ENCODE results near the gene SLC44A3.

DNA sequence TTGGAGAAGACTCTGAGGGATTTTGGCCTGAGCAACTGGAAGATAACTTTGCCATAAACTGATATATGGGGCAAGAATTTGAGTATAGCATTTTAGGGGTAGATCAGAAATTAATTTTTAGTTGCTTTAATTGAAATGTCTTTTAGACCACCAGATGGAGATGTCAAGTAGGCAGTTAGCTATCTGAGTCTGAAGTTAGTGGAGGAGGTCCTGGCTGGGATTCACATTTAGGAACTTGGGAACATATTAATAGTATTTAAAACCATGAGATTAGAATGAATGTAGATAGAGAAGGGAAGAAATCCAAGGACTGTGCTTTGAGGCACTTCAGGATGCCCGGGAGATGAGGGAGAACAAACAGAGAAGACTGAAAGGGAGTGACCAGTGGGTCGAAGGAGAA lies 32.6 kb downstream of the SLC44A3 start:
- TF ChIP-seq, protein P1, sequence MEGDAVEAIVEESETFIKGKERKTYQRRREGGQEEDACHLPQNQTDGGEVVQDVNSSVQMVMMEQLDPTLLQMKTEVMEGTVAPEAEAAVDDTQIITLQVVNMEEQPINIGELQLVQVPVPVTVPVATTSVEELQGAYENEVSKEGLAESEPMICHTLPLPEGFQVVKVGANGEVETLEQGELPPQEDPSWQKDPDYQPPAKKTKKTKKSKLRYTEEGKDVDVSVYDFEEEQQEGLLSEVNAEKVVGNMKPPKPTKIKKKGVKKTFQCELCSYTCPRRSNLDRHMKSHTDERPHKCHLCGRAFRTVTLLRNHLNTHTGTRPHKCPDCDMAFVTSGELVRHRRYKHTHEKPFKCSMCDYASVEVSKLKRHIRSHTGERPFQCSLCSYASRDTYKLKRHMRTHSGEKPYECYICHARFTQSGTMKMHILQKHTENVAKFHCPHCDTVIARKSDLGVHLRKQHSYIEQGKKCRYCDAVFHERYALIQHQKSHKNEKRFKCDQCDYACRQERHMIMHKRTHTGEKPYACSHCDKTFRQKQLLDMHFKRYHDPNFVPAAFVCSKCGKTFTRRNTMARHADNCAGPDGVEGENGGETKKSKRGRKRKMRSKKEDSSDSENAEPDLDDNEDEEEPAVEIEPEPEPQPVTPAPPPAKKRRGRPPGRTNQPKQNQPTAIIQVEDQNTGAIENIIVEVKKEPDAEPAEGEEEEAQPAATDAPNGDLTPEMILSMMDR (IDR thresholded peaks at IDR 0.05) = no peak
- TF ChIP-seq POLR2A (IDR thresholded peaks at IDR 0.05) = no peak
